Endometrium (tissue), 2 donors: ENCODE results near the gene DSCAM.

Experiments used
- FAIRE-seq: peaks from 2 replicates; lab custom pipeline; 2012; peaks lifted over from hg19 to GRCh38; lab: Jason Lieb, UNC
- donor health status: control.
- donor health status: control.

Gene DSCAM

DNA sequence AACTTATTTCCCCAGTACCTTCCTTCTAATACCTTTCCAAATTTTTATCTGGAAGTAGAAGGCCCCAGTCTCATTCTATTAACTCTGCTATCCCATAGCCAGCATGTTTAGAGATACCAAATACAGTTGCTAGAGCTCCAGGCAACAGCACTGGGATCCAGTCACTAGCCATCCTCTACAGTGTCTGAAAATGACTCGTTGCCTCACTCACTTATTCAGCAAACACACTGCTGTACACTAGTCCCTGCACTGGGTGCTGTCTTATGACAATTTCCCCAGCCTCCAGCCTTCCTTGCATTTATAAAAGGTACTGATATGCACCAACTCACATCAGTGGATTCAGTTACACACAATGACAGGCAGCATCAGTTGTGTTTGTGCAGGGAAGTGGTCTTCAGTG lies 179.0 kb downstream of the DSCAM start:
- no peak for FAIRE-seq

DNA sequence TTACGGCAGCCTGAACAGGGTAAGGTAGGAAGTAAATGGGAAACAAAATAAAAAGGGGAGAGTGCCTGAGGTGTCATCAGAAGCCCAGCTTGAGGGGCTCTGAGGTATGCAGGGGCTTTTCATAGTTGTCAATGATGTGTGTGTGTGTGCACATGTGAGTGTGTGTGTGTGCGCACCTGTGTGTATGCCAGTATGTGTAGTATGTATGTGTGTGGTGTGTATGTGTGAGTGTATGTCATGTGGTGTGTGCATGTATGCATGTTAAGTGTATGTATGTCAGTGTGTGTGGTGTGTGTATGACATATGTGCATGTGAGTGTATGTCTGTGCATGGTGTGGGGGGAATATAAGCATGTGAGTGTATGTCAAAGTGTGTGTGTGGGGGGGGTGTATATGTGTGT lies 184.1 kb downstream of the DSCAM start:
- FAIRE-seq: no peak

DNA sequence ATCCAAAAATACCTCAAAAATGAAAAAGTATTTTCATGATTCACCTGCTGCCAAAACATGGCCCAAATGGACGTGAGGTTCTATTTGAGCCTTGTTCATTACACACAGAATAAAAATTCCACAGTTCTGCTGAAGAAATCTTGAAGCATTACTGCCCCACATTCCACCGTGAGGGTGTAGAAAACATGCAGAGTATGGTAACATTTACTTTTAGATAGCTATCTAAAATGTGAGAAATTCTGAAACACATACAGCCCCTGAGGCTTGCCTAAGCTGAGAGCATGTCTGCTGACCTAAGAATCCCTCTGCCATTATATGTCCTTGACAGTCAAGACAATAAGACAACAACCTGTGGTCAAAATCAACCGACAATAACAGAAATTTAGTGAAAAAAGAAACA lies 186.5 kb downstream of the DSCAM start:
- no peak for FAIRE-seq

DNA sequence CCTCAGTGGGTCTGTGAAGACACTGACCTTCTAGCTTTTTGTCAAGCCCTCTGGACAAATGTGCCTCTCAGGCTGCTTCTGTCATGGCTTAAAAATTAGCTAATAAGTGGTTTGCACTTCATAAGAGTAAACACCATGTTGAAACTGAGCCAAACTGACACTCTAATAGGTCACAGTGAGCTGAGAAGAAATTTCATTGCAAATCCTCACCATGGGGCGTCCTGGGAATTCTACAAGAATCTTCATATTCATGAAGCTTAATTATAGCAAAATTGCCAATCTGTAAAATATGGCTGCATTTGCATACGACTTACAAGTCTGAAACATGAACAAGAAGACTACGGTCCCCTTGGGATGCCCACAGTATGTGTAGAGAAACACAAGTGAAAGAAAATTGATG lies 188.6 kb downstream of the DSCAM start:
- FAIRE-seq: no peak

DNA sequence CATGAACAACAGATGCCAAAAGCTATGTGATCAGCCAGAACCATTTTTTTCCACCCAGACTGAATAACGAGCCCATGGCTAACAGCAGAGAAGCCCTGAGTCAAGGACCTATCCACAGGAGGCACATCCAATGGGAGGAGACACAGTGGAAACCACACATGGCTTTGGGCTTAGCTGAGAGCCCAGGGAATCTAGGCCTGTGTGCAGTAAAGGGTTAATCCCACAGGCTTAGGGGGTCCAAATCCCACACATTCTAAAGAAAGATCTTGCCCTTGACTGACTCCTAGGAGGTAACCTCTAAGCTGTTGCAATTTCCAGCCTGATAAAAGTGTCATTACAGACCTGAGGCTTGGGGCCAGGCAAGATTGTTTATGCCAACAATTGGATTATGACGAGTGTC lies 194.5 kb downstream of the DSCAM start:
- FAIRE-seq: no peak

DNA sequence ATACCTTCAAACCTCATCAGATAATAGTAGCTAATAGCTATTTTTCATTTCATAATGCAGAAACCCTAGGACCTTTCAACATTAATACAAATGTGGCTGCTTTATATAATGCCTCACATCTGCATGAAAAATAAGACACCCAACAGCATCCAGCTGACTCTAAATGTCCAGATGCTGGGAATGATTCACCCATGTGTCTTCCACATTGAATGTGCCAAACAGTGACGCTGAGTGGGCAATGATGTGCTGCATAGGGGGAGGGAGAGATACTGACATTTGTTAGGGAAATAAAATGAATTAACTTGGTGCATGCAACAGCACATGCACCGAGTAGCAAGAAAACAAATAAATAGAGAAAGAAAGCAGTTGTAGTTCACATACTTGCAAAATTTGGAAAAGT lies 199.3 kb downstream of the DSCAM start:
- no peak for FAIRE-seq

DNA sequence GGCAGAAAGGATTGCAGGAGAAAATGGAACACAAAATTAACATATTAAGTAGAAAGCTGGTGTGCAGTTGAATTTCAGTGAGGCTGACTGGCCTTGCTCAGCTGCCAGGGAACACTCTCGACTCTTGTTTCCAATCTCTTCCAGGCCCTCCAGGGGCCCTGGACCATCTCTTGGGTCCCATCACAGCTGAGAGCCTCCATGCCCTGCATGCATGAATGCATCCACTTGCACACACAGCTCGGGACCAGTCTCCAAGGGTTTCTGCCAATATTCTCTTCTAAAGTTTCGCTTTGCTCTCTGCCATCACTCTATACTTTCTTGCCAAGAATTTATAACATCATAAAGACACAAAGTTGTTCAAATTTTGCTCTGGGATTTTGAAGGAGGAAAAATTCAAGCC lies 200.3 kb downstream of the DSCAM start:
- no peak for FAIRE-seq

DNA sequence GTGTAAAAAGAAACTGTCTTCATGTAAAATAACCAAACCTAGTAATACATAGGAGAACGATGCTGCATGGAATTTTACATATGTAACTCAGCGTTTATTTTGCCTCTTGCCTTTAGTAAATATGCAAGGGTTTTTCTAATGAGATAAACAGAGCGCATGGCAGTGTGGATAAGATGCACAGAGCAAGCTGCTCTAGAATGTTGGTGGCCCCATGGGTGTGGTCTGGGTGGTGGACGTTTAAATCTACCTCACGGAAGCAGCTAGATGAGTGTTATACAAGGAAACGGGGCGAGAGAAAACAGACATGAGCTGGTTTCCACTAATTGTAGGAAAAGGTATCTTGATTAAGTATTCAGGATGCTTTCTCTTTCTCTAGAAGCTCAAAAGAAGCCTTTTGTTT lies 205.9 kb downstream of the DSCAM start:
- no peak for FAIRE-seq

DNA sequence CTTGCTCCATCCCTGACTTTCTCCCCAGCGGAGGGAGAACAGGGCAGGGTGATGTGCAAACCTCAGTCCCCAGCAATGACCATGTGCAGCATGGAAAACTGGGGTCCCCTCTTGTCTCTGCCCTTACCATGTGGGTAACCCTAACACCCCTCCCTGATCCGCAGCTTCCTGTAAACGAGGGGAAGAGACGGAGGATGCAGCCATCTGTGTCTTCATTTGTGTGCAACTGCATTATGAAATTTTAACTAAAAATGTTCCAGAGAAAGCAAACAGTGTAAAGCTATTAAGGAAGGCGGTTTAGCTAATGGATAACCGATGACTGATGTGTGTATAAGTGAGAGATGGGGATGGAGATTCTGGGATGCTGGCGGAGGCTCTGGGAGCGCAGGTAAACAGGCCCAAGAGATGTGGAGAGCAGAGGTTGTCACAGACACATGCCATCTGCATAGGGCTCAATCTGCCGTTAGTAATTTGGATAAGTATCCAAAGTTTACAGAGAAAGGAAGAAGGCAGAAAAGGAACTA lies 206.6 kb downstream of the DSCAM start:
- FAIRE-seq: no peak

DNA sequence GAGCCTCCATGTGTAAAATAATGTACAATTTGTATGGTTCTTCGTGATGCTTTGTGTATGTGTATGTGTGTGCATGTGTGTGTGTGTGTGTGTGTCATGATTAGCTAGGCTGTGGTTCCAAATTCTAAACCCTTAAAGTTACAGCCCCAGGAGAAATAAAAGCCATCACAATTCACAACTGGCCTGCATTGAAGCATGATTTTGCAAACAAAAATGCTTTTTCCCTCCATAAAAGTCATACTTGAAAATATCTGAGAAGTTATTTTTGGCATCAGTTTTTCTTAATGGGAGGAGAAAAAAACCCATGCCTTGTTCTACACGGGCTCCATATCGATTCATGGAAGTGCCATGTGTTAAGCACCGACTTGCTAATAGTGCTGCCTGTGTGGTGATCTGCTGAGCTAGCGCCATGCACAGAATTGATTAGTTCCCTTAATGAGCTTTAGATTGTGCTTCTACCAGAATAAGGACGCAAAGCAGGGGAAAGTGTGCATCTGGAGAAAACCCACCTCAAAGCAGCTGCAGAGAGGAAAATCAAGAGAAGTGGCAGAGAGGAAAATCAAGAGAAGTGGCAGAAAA lies 207.3 kb downstream of the DSCAM start:
- FAIRE-seq: no peak

DNA sequence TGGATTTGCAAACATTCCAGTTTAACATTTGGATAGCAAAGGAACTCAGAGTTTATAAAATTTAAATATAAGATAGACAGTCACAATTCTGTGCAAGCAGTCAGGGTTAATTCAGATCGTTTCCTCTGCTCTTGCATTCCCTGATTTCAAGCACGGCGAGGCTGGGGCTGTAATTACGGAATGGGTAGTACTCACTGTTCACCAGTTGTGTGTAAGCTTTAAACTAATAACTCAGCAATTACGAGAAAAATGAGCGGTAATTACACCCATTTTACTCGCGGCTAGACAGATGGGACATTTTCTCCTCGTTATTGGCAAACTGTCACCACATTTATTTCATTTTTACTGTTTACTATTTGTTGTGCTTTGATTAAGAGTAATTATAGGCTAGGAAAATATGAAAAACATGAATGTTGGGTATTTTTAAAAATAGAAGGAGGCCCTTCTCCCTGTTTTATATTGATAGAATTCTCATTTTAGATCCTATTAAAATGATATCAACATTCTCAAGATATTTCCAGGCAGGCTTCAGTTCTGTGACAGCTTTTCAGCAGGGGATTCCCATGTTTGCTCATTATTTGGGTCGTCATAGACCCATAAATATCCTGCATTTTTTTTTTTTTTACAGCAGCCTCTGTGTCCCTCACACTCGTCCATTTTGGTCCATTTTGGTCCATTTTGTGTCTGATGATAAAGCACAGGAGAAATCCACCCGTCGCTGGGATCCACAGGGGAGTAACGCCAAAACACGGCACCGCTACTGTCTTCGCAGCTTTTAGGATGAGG lies 208.3 kb downstream of the DSCAM start:
- FAIRE-seq: no peak

DNA sequence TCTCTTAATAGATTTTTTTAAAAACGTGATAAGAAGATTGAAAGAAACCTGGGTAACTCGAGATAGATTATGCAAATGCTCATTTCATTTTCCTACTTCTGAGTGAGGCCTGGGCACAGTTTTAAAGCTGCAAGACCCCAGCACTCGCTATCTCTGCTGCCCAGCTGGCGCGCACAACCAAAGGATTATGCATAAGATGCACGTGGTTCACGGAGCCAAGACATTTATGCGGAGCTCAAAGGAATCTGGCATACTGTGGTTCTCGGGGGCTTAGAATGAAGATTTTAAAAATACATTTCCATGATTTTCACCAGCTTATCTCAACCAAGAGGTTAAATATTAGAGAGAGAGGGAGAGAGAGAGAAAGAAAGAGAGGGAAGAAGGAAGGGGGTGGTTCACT lies 210.9 kb downstream of the DSCAM start:
- FAIRE-seq: no peak

DNA sequence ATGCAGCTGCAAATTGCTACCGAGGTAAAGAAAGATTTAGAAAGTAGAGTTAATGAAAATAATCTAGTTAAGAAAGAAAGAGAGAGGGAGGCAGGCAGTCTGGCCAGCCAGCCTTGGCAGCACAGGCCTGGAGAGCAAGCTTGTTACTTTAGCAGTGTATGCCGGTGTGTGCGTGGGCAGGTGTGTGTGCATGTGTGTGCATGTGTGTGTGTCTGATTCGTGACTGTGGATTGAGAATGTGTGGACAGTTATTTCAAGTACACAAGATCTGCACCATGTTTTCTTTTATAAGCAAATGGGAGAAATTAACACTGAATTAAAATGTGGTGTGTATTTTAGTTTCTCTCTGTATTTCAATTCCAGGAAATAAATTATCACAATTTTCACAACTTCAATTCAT lies 211.6 kb downstream of the DSCAM start:
- FAIRE-seq: no peak

DNA sequence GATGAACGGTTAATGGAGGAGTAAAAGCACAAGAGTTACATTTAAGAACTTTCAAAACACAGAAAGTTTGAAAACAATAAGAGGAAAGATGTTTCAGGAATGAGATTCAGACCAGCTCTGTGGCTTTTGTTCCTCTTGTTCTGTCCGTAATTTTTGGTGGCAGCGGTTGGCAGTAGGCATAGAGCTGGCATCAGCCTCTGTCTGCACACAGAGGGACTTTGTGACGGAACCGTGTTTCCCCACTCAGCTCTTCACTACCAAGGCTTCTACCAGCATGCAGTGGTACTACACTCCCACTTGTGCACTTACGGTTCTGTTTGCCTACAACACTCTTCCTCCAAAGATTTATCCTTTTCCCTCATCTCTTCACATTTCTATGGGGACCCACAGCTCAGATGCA lies 212.8 kb downstream of the DSCAM start:
- FAIRE-seq: no peak

DNA sequence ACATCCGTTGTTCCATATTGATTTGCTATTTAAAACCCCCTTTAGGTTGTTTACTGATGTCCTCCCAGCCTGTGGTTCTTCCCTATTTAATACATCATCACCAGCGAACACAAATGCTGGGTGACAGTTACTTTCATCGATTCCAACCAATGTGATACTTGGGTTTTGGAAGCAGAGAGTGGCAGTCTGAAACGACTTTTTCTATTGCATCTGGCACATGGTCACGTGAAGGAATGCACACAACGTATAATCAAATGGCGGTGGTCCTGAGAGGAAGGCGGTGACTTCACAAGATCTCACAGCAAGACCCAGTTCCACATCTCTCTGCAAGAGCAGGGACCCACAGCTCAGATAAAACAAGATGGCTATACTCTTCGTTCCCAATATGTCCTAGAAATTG lies 213.9 kb downstream of the DSCAM start:
- FAIRE-seq: no peak

DNA sequence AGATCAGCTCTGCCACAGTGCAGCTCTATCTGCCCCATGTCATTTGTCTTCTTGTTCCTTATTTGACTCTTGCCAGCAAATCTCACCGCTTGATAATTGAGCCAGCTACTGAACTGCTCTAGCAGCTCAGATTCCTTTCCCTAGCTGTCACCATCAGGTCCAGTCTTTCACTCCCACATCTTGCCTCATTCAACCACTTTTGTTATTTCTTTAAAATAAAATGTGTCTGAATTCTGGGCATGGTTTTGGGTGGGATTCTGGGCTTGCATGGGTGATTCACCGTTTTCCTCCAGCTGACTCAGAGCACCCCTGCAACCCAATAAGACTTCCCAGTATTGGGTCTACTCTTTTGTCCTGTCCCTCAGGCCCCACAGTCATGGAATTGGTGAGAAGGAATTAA lies 215.7 kb downstream of the DSCAM start:
- FAIRE-seq: no peak

DNA sequence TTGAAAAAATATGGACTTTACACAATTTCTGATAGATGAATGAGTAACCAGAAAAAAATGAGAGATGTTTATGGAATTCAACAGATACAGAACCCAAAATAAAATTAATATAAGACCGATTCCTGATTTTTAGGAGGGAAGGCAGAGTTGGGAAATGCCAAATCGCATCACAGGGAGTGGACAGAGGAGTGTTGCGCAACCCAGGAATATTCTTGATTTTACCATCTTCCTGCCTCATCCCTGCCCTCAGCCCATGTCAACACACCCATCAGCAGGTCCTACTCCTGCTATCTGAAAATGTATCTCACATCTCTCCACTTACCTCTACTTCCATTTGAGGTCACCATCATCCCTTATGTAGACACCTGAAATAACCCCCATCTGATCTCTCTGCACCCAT lies 221.0 kb downstream of the DSCAM start:
- no peak for FAIRE-seq

DNA sequence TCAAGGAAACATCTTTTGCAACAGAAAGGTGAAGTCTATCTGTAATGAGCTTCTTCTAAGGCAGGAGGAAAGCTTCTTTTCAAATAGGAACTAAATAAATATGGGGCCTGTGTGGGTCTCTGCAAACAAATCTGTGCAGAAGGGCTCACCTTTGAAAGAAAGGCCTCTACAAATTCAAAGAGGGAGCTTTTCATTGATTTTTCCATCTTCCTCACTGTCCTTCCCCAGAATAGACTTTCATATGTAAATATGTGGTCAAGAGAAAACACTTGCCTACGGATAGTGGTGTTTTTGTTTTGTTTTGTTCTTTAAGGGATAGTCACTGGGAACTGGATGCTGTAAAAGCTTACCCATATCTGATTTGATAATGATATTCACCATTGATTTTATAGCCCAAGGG lies 223.4 kb downstream of the DSCAM start:
- FAIRE-seq: no peak

DNA sequence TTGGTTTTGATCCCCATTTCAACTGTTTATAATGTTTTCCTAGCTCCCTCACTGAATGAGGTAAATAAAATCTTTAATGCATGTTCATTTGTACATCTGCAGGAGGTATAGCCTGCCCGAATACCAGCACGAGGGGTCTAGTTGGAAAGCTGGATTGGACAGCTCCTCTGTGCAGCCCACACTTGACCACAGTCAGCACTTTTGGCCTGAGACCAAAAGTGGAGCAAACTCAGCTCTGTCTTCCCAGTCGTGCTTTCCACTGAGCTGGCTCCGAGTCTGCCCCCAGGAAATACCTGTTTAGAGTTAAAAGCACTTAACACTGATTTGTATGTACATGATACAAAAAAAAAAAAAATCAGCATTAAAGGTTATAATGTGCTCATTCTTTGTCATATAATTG lies 224.4 kb downstream of the DSCAM start:
- FAIRE-seq: no peak

DNA sequence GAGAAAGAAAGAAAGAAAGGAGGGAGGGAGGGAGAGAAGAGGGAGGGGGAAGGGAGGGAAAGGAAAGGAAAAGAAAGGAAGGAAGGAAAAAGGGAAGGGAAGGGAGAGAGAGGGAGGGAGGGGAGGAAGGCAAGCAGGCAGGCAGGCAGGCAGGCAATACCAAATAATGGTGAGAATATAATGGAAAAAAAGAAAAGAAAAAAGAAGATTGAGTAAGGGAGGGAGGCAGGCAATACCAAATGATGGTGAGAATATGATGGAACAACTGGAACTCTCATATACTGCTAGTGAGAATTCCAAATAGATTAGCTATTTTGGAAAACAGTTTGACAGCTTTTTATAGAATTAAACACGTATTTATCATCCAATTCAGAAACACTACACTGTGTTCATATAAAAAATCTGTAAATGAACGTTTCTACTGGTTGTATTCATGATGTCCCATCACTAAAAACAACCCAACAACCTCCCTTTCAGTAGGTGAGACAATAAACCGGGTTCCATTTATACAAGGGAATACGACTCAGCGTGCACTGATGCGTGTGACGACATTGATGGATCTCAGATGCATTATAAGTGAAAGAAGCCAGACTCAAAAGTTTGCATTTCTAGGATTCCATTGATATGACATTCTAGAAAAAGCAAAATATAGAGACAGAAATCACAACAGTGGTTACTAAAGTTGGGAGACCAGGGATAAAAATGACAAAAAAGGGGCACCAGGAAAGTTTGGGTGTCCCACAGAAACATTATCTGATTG lies 226.4 kb downstream of the DSCAM start:
- FAIRE-seq: no peak

DNA sequence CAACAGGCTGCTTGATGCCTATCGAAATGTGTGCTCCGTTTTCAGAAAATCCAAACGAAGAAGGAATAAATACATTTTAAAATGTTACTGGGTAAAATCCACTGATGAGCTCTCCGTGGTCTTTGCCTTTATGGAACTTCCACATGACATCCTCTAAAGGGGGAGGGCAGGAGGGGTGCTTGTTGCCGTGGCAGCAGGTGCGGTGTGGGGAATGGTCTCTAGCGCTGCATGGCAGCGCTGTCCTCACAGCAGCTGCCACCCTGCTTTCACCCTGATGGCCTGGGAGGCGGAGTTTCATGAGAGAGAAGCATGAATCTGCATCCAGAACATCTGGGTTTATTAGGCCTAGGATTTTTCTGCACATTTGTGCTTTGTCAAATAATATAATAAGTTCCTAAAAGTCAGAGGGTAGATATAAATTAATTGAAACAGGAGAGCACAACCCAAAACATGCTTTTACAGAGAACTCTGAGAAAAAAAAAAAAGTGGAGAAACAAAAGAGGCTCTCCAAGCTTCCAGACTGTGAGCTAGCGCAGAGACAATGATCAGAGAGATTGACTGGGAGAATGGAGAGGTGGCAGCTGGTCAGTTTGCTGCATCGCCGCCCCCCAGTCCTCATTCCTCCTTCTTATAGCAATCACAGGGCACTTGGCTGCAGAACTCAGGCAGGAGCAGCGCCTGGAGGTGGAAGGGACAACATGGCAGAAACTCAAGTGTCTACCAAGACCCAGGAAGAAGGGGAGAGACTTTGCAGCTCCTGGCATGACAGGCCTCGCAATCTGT lies 228.6 kb downstream of the DSCAM start:
- no peak for FAIRE-seq

DNA sequence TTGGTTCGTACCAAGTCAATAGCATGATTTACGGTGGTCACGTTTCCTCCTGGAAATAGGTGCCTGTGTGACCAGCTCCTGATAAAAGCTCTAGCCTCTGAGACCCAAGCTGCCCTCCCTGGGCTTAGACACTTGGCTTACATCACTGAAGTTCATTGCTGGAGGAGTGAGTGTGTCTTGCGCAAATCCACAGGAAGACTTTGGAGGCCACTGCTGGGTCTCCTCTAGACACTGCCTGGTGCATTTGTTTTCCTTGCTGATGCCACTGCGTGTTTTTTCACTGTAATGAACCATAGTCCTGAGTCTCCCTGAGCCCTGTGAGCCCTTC lies 230.6 kb downstream of the DSCAM start:
- FAIRE-seq: no peak
